H9 (cell line): ENCODE results near the gene HOXA7. TPM values are rescaled to one million over a fixed set of nuclear protein-coding genes. Genes with fewer than 3 reads are reported as not detected.

Experiments used
- DNase-seq: peaks from one replicate; pipeline ENCODE4 v3.0.0-alpha.2; 2017
- H2AFZ ChIP-seq: one replicate; pipeline ENCODE4 v1.6.1; 2013; ENCODE audit warnings: mild to moderate bottlenecking, low read length, control low read depth, moderate library complexity
- H2AK5ac ChIP-seq: 2 replicates; pipeline ENCODE4 v1.6.1; 2013; ENCODE audit warnings: low read length, control low read depth, mixed read lengths; ENCODE audit not compliant: insufficient read length
- H2BK120ac ChIP-seq: one replicate; pipeline ENCODE4 v1.6.1; 2013; ENCODE audit warnings: low read depth, mild to moderate bottlenecking, low read length, control low read depth, inconsistent platforms; ENCODE audit not compliant: poor library complexity, severe bottlenecking
- H2BK12ac ChIP-seq: 2 replicates; pipeline ENCODE4 v1.6.1; 2013; ENCODE audit warnings: low read length, control low read depth, mixed read lengths, low read depth; ENCODE audit not compliant: insufficient read length
- H2BK15ac ChIP-seq: 2 replicates; pipeline ENCODE4 v1.6.1; 2013; ENCODE audit warnings: low read depth, low read length, control low read depth
- H2BK20ac ChIP-seq: one replicate; pipeline ENCODE4 v1.6.1; 2013; ENCODE audit warnings: low read depth, mild to moderate bottlenecking, low read length, control low read depth, inconsistent platforms; ENCODE audit not compliant: poor library complexity, severe bottlenecking
- H2BK5ac ChIP-seq: 2 replicates; pipeline ENCODE4 v1.6.1; 2013; ENCODE audit warnings: low read length, control low read depth, mixed read lengths; ENCODE audit not compliant: insufficient read length
- H3K14ac ChIP-seq: 2 replicates; pipeline ENCODE4 v1.6.1; 2013; ENCODE audit warnings: low read length, control low read depth; ENCODE audit not compliant: insufficient read depth
- H3K18ac ChIP-seq: 2 replicates; pipeline ENCODE4 v1.6.1; 2013; ENCODE audit warnings: low read depth, mild to moderate bottlenecking, mixed read lengths, low read length, control low read depth; ENCODE audit not compliant: insufficient read length
- H3K23ac ChIP-seq: 2 replicates; pipeline ENCODE4 v1.6.1; 2013; ENCODE audit warnings: low read length, control low read depth, mixed read lengths, low read depth; ENCODE audit not compliant: insufficient read length
- H3K23me2 ChIP-seq: 2 replicates; pipeline ENCODE4 v1.6.1; 2013; ENCODE audit warnings: low read depth, mild to moderate bottlenecking, mixed read lengths, low read length, control low read depth; ENCODE audit not compliant: insufficient read length, poor library complexity, severe bottlenecking
- H3K27ac ChIP-seq: 2 replicates; pipeline ENCODE4 v1.5.1; 2013; ENCODE audit warnings: low read length, control low read depth, mixed read lengths, low read depth; ENCODE audit not compliant: insufficient read length
- H3K27me3 ChIP-seq: 2 replicates; pipeline ENCODE4 v1.6.1; 2013; ENCODE audit warnings: low read length, control low read depth, inconsistent platforms; ENCODE audit not compliant: insufficient read depth
- H3K4ac ChIP-seq: 2 replicates; pipeline ENCODE4 v1.6.1; 2013; ENCODE audit warnings: low read depth, mild to moderate bottlenecking, control low read depth, inconsistent platforms, low read length, moderate library complexity
- H3K4me1 ChIP-seq: 2 replicates; pipeline ENCODE4 v1.6.1; 2013; ENCODE audit warnings: low read length, control low read depth, inconsistent platforms; ENCODE audit not compliant: insufficient read depth
- H3K4me2 ChIP-seq: 2 replicates; pipeline ENCODE4 v1.6.1; 2013; ENCODE audit warnings: low read length, control low read depth, mixed read lengths; ENCODE audit not compliant: insufficient read length, insufficient read depth
- H3K56ac ChIP-seq: 2 replicates; pipeline ENCODE4 v1.6.1; 2013; ENCODE audit warnings: low read depth, mild to moderate bottlenecking, mixed read lengths, low read length, control low read depth; ENCODE audit not compliant: insufficient read length
- H3K79me1 ChIP-seq: 2 replicates; pipeline ENCODE4 v1.6.1; 2013; ENCODE audit warnings: low read depth, mild to moderate bottlenecking, moderate library complexity, low read length, control low read depth, inconsistent platforms; ENCODE audit not compliant: insufficient read depth, poor library complexity, severe bottlenecking
- H3K79me2 ChIP-seq: 2 replicates; pipeline ENCODE4 v1.6.1; 2013; ENCODE audit warnings: low read length, control low read depth, inconsistent platforms; ENCODE audit not compliant: insufficient read depth
- H3K9ac ChIP-seq: 2 replicates; pipeline ENCODE4 v1.6.1; 2013; ENCODE audit warnings: low read length, control low read depth, mixed read lengths; ENCODE audit not compliant: insufficient read length; ENCODE audit errors: extremely low read depth
- H3K9me3 ChIP-seq: one replicate; pipeline ENCODE4 v1.6.1; 2013; ENCODE audit warnings: low read depth, low read length, inconsistent platforms; ENCODE audit not compliant: control insufficient read depth
- H3T11ph ChIP-seq: one replicate; pipeline ENCODE4 v1.6.1; 2013; ENCODE audit warnings: mild to moderate bottlenecking, low read length, control low read depth, inconsistent platforms
- H4K20me1 ChIP-seq: one replicate; pipeline ENCODE4 v1.6.1; 2013; ENCODE audit not compliant: control insufficient read depth, insufficient read length, insufficient read depth
- H4K5ac ChIP-seq: 2 replicates; pipeline ENCODE4 v1.6.1; 2013; ENCODE audit warnings: low read depth, mild to moderate bottlenecking, mixed read lengths, low read length, control low read depth; ENCODE audit not compliant: insufficient read length
- H4K8ac ChIP-seq: replicated peaks from 2 replicates; pipeline ENCODE4 v1.6.1; 2013; ENCODE audit warnings: low read length, control low read depth, mixed read lengths, low read depth; ENCODE audit not compliant: insufficient read length
- H4K91ac ChIP-seq: 2 replicates; pipeline ENCODE4 v1.6.1; 2013; ENCODE audit warnings: low read depth, mild to moderate bottlenecking, moderate library complexity, mixed read lengths, low read length, control low read depth; ENCODE audit not compliant: insufficient read length
- H3K27ac Mint-ChIP-seq, 3 experiments: 2 replicates in 2 of 3; 3 replicates in 1 of 3; pipeline ENCODE4 v1.8.0; 2020 to 2021; ENCODE audit warnings: mixed read lengths in 3 of 3, mild to moderate bottlenecking in 1 of 3, moderate library complexity in 1 of 3
- H3K27me3 Mint-ChIP-seq: 2 replicates; pipeline ENCODE4 v1.8.0; 2021; ENCODE audit warnings: low read depth, mild to moderate bottlenecking, moderate library complexity, mixed read lengths
- H3K36me3 Mint-ChIP-seq, 3 experiments: 2 replicates in 2 of 3; 3 replicates in 1 of 3; pipeline ENCODE4 v1.8.0; 2020 to 2021; ENCODE audit warnings: low read depth in 3 of 3, mixed read lengths in 3 of 3; ENCODE audit not compliant: insufficient read depth in 1 of 3
- H3K4me1 Mint-ChIP-seq, 2 experiments: 2 replicates each; pipeline ENCODE4 v1.8.0; 2020; ENCODE audit warnings: mixed read lengths in 2 of 2
- H3K4me3 Mint-ChIP-seq, 2 experiments: 2 replicates in 1 of 2; 3 replicates in 1 of 2; pipeline ENCODE4 v1.8.0; 2020 to 2021; ENCODE audit warnings: mild to moderate bottlenecking in 2 of 2, mixed read lengths in 2 of 2, moderate library complexity in 1 of 2
- H3K9me3 Mint-ChIP-seq, 2 experiments: 2 replicates in 1 of 2; 3 replicates in 1 of 2; pipeline ENCODE4 v1.8.0; 2020; ENCODE audit warnings: mild to moderate bottlenecking in 2 of 2, mixed read lengths in 2 of 2, moderate library complexity in 1 of 2
- CTCF ChIP-seq: fragments of 200-600 bp; sonication (generic); conservative IDR thresholded peaks from 3 replicates; pipeline ENCODE4 v1.8.0; 2021; ENCODE audit warnings: antibody characterized with exemption, mild to moderate bottlenecking
- WGBS: extraction: QIAGEN DNeasy Blood & Tissue Kit; methylation state at CpG from one replicate; pipeline ENCODE4 v1.1.7; 2013; ENCODE audit warnings: missing lambda C conversion rate, low lambda C conversion rate, mixed read lengths; ENCODE audit not compliant: insufficient read length; ENCODE audit errors: extremely low coverage; 5-methylcytosine and 5-hydroxymethylcytosine counted together
- total RNA-seq: library from RNA; stranded (reverse); gene quantifications from 2 replicates; pipeline ENCODE4 v1.2.1, GENCODE V29; 2021

The HOXA7 gene
- total RNA-seq, 1 experiment from 2014 or later: not detected

- DNase-seq: peak; percentile 18
- H3K23ac ChIP-seq: no peak overlapping the region
Observed at GRCh38 chr7:27182285-27182841, 25.9 kb upstream of the HOXA7 start.

More at GRCh38 chr7:27182285-27182841, 25.9 kb upstream of the HOXA7 start:
- Histone ChIP-seq H3K27ac (no peak overlapping the region), H3K4me2 (no peak overlapping the region), H2AFZ (no peak overlapping the region), H3K79me1 (no peaks in the 10 kb centered on the region), H3K4me1 (no peaks in the 10 kb centered on the region), H3K9ac (no peak overlapping the region), H3K79me2 (no peaks in the 10 kb centered on the region), H3K18ac (no peak overlapping the region), H4K5ac (no peak overlapping the region), H2BK12ac (no peak overlapping the region), H3K27me3 (peaks cover 96% of the 10 kb centered on the region), H4K8ac (no peak overlapping the region), H3K4ac (no peak overlapping the region), H4K20me1 (no peaks in the 10 kb centered on the region), H3T11ph (no peak overlapping the region), H3K14ac (no peak overlapping the region), H3K56ac (no peak overlapping the region), H2BK120ac (no peak overlapping the region), H2BK5ac (no peak overlapping the region), H4K91ac (no peak overlapping the region), H2BK15ac (no peak overlapping the region), H3K9me3 (no peaks in the 10 kb centered on the region), H2BK20ac (no peak overlapping the region), H3K23me2 (no peaks in the 10 kb centered on the region), H2AK5ac (no peak overlapping the region)
- H3K4me1 Mint-ChIP-seq: peaks cover 9 to 37% of the 10 kb centered on the region in 2 experiments
- peaks cover 2 to 25% of the 10 kb centered on the region in 2 experiments; a peak in 2 of 5 replicates for H3K9me3 Mint-ChIP-seq
- H3K4me3 Mint-ChIP-seq: no peak overlapping the region
- peaks cover 100% of the 10 kb centered on the region for H3K27me3 Mint-ChIP-seq
- TF ChIP-seq CTCF: no peak
- WGBS: no CpG with 5 or more reads among the region's 4 CpGs
- peaks cover 0 to 2% (median 0%) of the 10 kb centered on the region in 3 experiments; a peak in 4 of 7 replicates for H3K36me3 Mint-ChIP-seq
- H3K27ac Mint-ChIP-seq: no peak overlapping the region
